ENCODE results near the gene DDX1.

DDX1 gene

GRCh38 chr2:15666861-15667808 is 75.5 kb downstream of the DDX1 start:
- TF ChIP-seq TAF1 (IDR thresholded peaks at IDR 0.05; ENCODE audit: borderline replicate concordance, insufficient read depth, low read length) (no peak), FOXP2 (optimal IDR thresholded peaks at IDR 0.05; ENCODE audit: borderline replicate concordance, extremely low read depth, extremely low read length, insufficient read depth) (no peak), POLR2AphosphoS5 (IDR thresholded peaks at IDR 0.05; ENCODE audit: low read depth, low read length) (no peak), SIN3A (IDR thresholded peaks at IDR 0.05; ENCODE audit: borderline replicate concordance, insufficient read depth, low read length) (no peak)
- TF ChIP-seq, protein P1, sequence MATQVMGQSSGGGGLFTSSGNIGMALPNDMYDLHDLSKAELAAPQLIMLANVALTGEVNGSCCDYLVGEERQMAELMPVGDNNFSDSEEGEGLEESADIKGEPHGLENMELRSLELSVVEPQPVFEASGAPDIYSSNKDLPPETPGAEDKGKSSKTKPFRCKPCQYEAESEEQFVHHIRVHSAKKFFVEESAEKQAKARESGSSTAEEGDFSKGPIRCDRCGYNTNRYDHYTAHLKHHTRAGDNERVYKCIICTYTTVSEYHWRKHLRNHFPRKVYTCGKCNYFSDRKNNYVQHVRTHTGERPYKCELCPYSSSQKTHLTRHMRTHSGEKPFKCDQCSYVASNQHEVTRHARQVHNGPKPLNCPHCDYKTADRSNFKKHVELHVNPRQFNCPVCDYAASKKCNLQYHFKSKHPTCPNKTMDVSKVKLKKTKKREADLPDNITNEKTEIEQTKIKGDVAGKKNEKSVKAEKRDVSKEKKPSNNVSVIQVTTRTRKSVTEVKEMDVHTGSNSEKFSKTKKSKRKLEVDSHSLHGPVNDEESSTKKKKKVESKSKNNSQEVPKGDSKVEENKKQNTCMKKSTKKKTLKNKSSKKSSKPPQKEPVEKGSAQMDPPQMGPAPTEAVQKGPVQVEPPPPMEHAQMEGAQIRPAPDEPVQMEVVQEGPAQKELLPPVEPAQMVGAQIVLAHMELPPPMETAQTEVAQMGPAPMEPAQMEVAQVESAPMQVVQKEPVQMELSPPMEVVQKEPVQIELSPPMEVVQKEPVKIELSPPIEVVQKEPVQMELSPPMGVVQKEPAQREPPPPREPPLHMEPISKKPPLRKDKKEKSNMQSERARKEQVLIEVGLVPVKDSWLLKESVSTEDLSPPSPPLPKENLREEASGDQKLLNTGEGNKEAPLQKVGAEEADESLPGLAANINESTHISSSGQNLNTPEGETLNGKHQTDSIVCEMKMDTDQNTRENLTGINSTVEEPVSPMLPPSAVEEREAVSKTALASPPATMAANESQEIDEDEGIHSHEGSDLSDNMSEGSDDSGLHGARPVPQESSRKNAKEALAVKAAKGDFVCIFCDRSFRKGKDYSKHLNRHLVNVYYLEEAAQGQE (IDR thresholded peaks at IDR 0.05; ENCODE audit: insufficient read depth in 1 of 2, low read depth in 2 of 2, low read length in 2 of 2): no peak

GRCh38 chr2:15667809-15668556 is 76.3 kb downstream of the DDX1 start:
- TF ChIP-seq SIN3A (IDR thresholded peaks at IDR 0.05; ENCODE audit: borderline replicate concordance, insufficient read depth, low read length) (no peak), FOXP2 (optimal IDR thresholded peaks at IDR 0.05; ENCODE audit: borderline replicate concordance, extremely low read depth, extremely low read length, insufficient read depth) (no peak), TAF1 (IDR thresholded peaks at IDR 0.05; ENCODE audit: borderline replicate concordance, insufficient read depth, low read length) (no peak), POLR2AphosphoS5 (IDR thresholded peaks at IDR 0.05; ENCODE audit: low read depth, low read length) (no peak)
- TF ChIP-seq, protein P1 (IDR thresholded peaks at IDR 0.05; ENCODE audit: insufficient read depth in 1 of 2, low read depth in 2 of 2, low read length in 2 of 2): no peak

GRCh38 chr2:15668611-15669305 is 77.1 kb downstream of the DDX1 start:
- TF ChIP-seq SIN3A (IDR thresholded peaks at IDR 0.05; ENCODE audit: borderline replicate concordance, insufficient read depth, low read length) (no peak), POLR2AphosphoS5 (IDR thresholded peaks at IDR 0.05; ENCODE audit: low read depth, low read length) (no peak)

- TF ChIP-seq FOXP2 (optimal IDR thresholded peaks at IDR 0.05; ENCODE audit: borderline replicate concordance, extremely low read depth, extremely low read length, insufficient read depth): no peak
- no peak for TF ChIP-seq SIN3A (IDR thresholded peaks at IDR 0.05; ENCODE audit: borderline replicate concordance, insufficient read depth, low read length)
- TF ChIP-seq, protein P1 (IDR thresholded peaks at IDR 0.05; ENCODE audit: insufficient read depth in 1 of 2, low read depth in 2 of 2, low read length in 2 of 2): no peak
- no peak for TF ChIP-seq POLR2AphosphoS5 (IDR thresholded peaks at IDR 0.05; ENCODE audit: low read depth, low read length)
- TF ChIP-seq TAF1 (IDR thresholded peaks at IDR 0.05; ENCODE audit: borderline replicate concordance, insufficient read depth, low read length): no peak
These were observed 77.8 kb downstream of the DDX1 start for GRCh38 chr2:15669375-15669910.

GRCh38 chr2:15670469-15670868 is 78.8 kb downstream of the DDX1 start:
- TF ChIP-seq TAF1 (IDR thresholded peaks at IDR 0.05; ENCODE audit: borderline replicate concordance, insufficient read depth, low read length) (no peak), POLR2AphosphoS5 (IDR thresholded peaks at IDR 0.05; ENCODE audit: low read depth, low read length) (no peak), SIN3A (IDR thresholded peaks at IDR 0.05; ENCODE audit: borderline replicate concordance, insufficient read depth, low read length) (no peak), FOXP2 (optimal IDR thresholded peaks at IDR 0.05; ENCODE audit: borderline replicate concordance, extremely low read depth, extremely low read length, insufficient read depth) (no peak)
- TF ChIP-seq, protein P1 (IDR thresholded peaks at IDR 0.05; ENCODE audit: insufficient read depth in 1 of 2, low read depth in 2 of 2, low read length in 2 of 2): no peak

Measured in PFSK-1 (cell line).